ENCODE results near the gene RALGPS1. TPM values are rescaled to one million over a fixed set of nuclear protein-coding genes. Genes with fewer than 3 reads are reported as not detected.

RALGPS1 gene
- polyA plus RNA-seq, 1 of the 3 experiments (the other 2 are of a cell fraction): 3.9 TPM

DNA sequence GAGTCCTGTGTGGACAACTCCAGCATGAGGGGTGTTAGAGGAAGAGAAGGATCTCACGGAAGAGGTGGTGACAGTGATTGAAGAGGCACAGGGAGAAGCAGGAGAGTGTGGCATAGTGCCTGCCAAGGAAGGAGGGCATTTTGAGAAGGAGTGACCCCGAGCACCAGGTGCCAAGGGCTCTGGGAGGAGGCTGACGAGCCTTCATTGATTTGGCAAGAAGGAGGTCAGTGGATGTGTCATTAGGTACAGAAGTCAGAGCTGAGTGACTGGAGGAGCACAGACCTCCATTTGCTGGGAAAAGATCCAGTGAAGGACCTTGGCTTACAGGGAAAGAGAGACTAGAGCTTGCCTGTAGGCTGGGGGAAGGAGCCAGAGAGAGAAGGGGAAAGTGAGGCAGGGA is 278.2 kb downstream of the RALGPS1 start:
- Histone ChIP-seq H3K36me3 (replicated peaks in 1 of 2; ENCODE audit: control insufficient read depth in 1 of 2, insufficient read depth in 2 of 2, low read length in 1 of 2) (no peaks in the 10 kb centered on the region), H3K9me3 (no peaks in the 10 kb centered on the region), H3K79me2 (ENCODE audit: insufficient read depth) (no peaks in the 10 kb centered on the region), H2AFZ (ENCODE audit: low read depth) (no peak overlapping the region), H4K20me1 (ENCODE audit: insufficient read depth) (no peaks in the 10 kb centered on the region), H3K27me3 (ENCODE audit: insufficient read depth) (no peaks in the 10 kb centered on the region), H3F3A (replicated peaks; ENCODE audit: insufficient read depth) (peaks cover 6% of the 10 kb centered on the region), H3K4me1 (ENCODE audit: control insufficient read depth in 1 of 2, insufficient read depth in 2 of 2, low read depth in 1 of 2, low read length in 1 of 2) (peaks cover 5 to 7% of the 10 kb centered on the region in 2 experiments; a peak in 1 of 4 replicates), H3K9ac (no peak overlapping the region), H3K4me3 (ENCODE audit: low read depth in 2 of 2, low read length in 1 of 2) (no peak overlapping the region), H3K4me2 (no peak overlapping the region), H3K9me2 (no peaks in the 10 kb centered on the region), H3K27ac (ENCODE audit: low read depth in 2 of 2, low read length in 1 of 2) (no peak overlapping the region)
- no peak for DNase-seq
- POLR2A ChIA-PET: no interaction called here
- CTCF ChIA-PET: interaction anchor here (0.9 to 11.2 kb wide), 3 partner anchors 250 to 252 kb away, joined by 3 to 202 read pairs (median 4); no protein-coding TSS in a partner anchor
- TF ChIP-seq POLR2AphosphoS5 (IDR thresholded peaks at IDR 0.05; ENCODE audit: low read depth, low read length) (no peak), GATA2 (CRISPR knock-in tag; IDR thresholded peaks at IDR 0.05) (no peak), EZH2phosphoT487 (IDR thresholded peaks at IDR 0.05; ENCODE audit: borderline replicate concordance, low read depth) (no peak), FOSL2 (IDR thresholded peaks at IDR 0.05; ENCODE audit: borderline replicate concordance, low read depth) (no peak), EP300 (IDR thresholded peaks at IDR 0.05; ENCODE audit: borderline replicate concordance in 1 of 2, low read depth in 1 of 2, low read length in 1 of 2) (no peak), NFIC (IDR thresholded peaks at IDR 0.05; ENCODE audit: borderline replicate concordance) (no peak), NRF1 (IDR thresholded peaks at IDR 0.05; ENCODE audit: low read depth, low read length) (no peak), CHD2 (IDR thresholded peaks at IDR 0.05; ENCODE audit: low read length, partially characterized antibody) (no peak), MXI1 (IDR thresholded peaks at IDR 0.05; ENCODE audit: low read depth, low read length) (no peak), MEF2A (IDR thresholded peaks at IDR 0.05; ENCODE audit: borderline replicate concordance, low read depth) (no peak), RCOR1 (IDR thresholded peaks at IDR 0.05; ENCODE audit: low read length) (no peak), TCF12 (IDR thresholded peaks at IDR 0.05) (no peak)
- TF ChIP-seq, protein P1, sequence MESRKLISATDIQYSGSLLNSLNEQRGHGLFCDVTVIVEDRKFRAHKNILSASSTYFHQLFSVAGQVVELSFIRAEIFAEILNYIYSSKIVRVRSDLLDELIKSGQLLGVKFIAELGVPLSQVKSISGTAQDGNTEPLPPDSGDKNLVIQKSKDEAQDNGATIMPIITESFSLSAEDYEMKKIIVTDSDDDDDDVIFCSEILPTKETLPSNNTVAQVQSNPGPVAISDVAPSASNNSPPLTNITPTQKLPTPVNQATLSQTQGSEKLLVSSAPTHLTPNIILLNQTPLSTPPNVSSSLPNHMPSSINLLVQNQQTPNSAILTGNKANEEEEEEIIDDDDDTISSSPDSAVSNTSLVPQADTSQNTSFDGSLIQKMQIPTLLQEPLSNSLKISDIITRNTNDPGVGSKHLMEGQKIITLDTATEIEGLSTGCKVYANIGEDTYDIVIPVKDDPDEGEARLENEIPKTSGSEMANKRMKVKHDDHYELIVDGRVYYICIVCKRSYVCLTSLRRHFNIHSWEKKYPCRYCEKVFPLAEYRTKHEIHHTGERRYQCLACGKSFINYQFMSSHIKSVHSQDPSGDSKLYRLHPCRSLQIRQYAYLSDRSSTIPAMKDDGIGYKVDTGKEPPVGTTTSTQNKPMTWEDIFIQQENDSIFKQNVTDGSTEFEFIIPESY (IDR thresholded peaks at IDR 0.05; ENCODE audit: borderline replicate concordance, low read depth): no peak
- TF ChIP-seq, protein P2, sequence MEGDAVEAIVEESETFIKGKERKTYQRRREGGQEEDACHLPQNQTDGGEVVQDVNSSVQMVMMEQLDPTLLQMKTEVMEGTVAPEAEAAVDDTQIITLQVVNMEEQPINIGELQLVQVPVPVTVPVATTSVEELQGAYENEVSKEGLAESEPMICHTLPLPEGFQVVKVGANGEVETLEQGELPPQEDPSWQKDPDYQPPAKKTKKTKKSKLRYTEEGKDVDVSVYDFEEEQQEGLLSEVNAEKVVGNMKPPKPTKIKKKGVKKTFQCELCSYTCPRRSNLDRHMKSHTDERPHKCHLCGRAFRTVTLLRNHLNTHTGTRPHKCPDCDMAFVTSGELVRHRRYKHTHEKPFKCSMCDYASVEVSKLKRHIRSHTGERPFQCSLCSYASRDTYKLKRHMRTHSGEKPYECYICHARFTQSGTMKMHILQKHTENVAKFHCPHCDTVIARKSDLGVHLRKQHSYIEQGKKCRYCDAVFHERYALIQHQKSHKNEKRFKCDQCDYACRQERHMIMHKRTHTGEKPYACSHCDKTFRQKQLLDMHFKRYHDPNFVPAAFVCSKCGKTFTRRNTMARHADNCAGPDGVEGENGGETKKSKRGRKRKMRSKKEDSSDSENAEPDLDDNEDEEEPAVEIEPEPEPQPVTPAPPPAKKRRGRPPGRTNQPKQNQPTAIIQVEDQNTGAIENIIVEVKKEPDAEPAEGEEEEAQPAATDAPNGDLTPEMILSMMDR (IDR thresholded peaks at IDR 0.05): no peak
- TF ChIP-seq, protein P3, sequence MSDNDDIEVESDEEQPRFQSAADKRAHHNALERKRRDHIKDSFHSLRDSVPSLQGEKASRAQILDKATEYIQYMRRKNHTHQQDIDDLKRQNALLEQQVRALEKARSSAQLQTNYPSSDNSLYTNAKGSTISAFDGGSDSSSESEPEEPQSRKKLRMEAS (IDR thresholded peaks at IDR 0.05; ENCODE audit: low read depth): no peak
- TF ChIP-seq, protein P4, sequence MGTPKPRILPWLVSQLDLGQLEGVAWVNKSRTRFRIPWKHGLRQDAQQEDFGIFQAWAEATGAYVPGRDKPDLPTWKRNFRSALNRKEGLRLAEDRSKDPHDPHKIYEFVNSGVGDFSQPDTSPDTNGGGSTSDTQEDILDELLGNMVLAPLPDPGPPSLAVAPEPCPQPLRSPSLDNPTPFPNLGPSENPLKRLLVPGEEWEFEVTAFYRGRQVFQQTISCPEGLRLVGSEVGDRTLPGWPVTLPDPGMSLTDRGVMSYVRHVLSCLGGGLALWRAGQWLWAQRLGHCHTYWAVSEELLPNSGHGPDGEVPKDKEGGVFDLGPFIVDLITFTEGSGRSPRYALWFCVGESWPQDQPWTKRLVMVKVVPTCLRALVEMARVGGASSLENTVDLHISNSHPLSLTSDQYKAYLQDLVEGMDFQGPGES (IDR thresholded peaks at IDR 0.05; ENCODE audit: low read depth, low read length): no peak
- TF ChIP-seq, protein P5, sequence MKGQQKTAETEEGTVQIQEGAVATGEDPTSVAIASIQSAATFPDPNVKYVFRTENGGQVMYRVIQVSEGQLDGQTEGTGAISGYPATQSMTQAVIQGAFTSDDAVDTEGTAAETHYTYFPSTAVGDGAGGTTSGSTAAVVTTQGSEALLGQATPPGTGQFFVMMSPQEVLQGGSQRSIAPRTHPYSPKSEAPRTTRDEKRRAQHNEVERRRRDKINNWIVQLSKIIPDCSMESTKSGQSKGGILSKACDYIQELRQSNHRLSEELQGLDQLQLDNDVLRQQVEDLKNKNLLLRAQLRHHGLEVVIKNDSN (IDR thresholded peaks at IDR 0.05; ENCODE audit: borderline replicate concordance, low read depth): no peak
- WGBS (ENCODE audit: low lambda C conversion rate): 79% methylated on average over 3 of the region's 3 CpGs
